ENCODE data around the gene PFDN2.

The PFDN2 gene

DNA sequence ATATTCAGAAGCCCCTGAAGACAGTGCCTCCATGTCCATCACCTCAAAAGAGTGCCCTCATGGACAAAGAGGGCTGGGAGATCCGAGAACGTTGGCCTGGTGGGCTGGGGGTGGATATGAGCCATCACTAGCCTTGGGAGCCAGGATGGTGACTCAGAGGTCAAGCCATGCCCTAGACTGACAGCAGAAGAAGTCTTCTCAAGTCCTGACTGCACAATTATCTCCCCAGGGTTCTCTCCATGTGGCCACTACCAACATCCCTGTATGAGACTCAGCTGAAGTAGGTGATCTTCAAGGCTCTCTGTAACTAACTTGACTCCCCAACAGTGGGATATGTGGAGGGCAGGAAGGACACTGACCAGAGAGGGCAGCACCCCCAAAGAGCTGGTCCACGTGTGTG lies 64.9 kb downstream of the PFDN2 start:
- Histone ChIP-seq H3K79me2 (ENCODE audit: insufficient read depth, low read length) (no peaks in the 10 kb centered on the region), H3F3A (ENCODE audit: insufficient read depth, low read length) (no peaks in the 10 kb centered on the region), H4K20me1 (ENCODE audit: insufficient read depth, low read length) (no peaks in the 10 kb centered on the region), H3K4me3 (ENCODE audit: low read depth, low read length, poor library complexity, severe bottlenecking) (no peak overlapping the region), H3K9ac (ENCODE audit: low read length) (no peak overlapping the region), H3K36me3 (ENCODE audit: insufficient read depth, low read length) (peaks cover 94% of the 10 kb centered on the region), H3K4me2 (ENCODE audit: low read length) (no peak overlapping the region), H3K9me3 (ENCODE audit: low read length) (no peaks in the 10 kb centered on the region), H3K4me1 (ENCODE audit: insufficient read depth, low read length, severe bottlenecking) (no peaks in the 10 kb centered on the region), H3K9me2 (ENCODE audit: low read depth, low read length) (no peaks in the 10 kb centered on the region), H3K27me3 (ENCODE audit: insufficient read depth, low read length) (no peaks in the 10 kb centered on the region), H2AFZ (ENCODE audit: low read length) (no peak overlapping the region), H3K27ac (ENCODE audit: low read depth, low read length, poor library complexity, severe bottlenecking) (no peak overlapping the region)
- no peak for TF ChIP-seq EZH2 (IDR thresholded peaks at IDR 0.05; ENCODE audit: borderline replicate concordance, low read length)
- TF ChIP-seq, protein P1, sequence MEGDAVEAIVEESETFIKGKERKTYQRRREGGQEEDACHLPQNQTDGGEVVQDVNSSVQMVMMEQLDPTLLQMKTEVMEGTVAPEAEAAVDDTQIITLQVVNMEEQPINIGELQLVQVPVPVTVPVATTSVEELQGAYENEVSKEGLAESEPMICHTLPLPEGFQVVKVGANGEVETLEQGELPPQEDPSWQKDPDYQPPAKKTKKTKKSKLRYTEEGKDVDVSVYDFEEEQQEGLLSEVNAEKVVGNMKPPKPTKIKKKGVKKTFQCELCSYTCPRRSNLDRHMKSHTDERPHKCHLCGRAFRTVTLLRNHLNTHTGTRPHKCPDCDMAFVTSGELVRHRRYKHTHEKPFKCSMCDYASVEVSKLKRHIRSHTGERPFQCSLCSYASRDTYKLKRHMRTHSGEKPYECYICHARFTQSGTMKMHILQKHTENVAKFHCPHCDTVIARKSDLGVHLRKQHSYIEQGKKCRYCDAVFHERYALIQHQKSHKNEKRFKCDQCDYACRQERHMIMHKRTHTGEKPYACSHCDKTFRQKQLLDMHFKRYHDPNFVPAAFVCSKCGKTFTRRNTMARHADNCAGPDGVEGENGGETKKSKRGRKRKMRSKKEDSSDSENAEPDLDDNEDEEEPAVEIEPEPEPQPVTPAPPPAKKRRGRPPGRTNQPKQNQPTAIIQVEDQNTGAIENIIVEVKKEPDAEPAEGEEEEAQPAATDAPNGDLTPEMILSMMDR (IDR thresholded peaks at IDR 0.05; ENCODE audit: low read length) = no peak

DNA sequence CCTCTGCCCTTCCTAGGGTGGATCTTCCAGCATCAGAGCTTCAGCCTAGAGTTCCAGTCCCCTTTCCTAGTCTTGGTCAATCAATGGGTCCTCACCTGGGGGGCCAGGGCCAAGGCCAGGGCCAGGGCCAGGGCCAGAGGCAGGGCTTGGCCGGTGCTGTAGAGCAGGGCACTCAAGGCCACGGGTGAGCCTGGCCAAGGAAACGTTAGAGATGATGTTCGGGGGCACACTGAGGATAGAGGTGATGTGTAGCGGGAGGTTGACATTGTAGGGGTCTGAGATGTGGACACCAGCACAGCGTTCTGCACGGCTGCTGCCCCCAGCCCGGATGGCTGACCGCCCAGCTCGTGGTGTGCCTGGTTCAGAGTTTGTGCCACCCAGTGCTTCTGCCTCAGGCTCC lies 66.6 kb downstream of the PFDN2 start:
- Histone ChIP-seq H2AFZ (ENCODE audit: low read length) (no peak overlapping the region), H3K4me2 (ENCODE audit: low read length) (no peak overlapping the region), H3K79me2 (ENCODE audit: insufficient read depth, low read length) (no peaks in the 10 kb centered on the region), H3K36me3 (ENCODE audit: insufficient read depth, low read length) (peaks cover 95% of the 10 kb centered on the region), H3K27me3 (ENCODE audit: insufficient read depth, low read length) (no peaks in the 10 kb centered on the region), H4K20me1 (ENCODE audit: insufficient read depth, low read length) (no peaks in the 10 kb centered on the region), H3K9ac (ENCODE audit: low read length) (no peak overlapping the region), H3K27ac (ENCODE audit: low read depth, low read length, poor library complexity, severe bottlenecking) (no peak overlapping the region), H3K4me3 (ENCODE audit: low read depth, low read length, poor library complexity, severe bottlenecking) (no peak overlapping the region), H3K9me3 (ENCODE audit: low read length) (no peaks in the 10 kb centered on the region), H3K9me2 (ENCODE audit: low read depth, low read length) (no peaks in the 10 kb centered on the region), H3F3A (ENCODE audit: insufficient read depth, low read length) (peaks cover 4% of the 10 kb centered on the region; the same call in 1 of the 2 replicates), H3K4me1 (ENCODE audit: insufficient read depth, low read length, severe bottlenecking) (peaks cover 14% of the 10 kb centered on the region)
- TF ChIP-seq, protein P1 (IDR thresholded peaks at IDR 0.05; ENCODE audit: low read length) = no peak
- TF ChIP-seq EZH2 (IDR thresholded peaks at IDR 0.05; ENCODE audit: borderline replicate concordance, low read length) = no peak
